GM19239 (cell line): ENCODE measurements around the gene PTPRD.

Experiments used
- DNase-seq: peaks from one replicate; pipeline ENCODE4 v3.0.0; 2011; ENCODE audit warnings: low spot score; ENCODE audit not compliant: insufficient read length
- FAIRE-seq: peaks from 2 replicates; lab custom pipeline; 2011; peaks lifted over from hg19 to GRCh38; lab: Jason Lieb, UNC

PTPRD gene

DNA sequence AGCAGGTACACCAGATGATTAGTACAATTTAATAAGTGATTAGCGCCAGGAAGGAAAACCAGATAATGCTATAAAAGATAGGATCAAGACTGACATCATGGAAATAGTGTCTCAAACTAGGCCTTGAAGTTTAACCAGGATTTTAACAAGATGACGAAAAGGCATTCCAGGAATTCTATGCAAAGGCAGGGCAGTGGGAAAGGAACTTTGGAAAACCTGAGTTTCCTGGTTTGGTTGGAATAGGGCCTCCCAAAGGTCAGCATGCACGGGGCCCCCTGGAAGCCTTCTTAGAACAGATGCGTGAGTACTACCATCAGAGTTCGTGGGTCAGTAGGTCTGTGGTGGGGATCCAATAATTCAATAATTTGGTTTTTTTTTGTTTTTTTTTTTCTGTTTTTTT is 1878.0 kb downstream of the PTPRD start:
- DNase-seq, result no peak
- no peak for FAIRE-seq

DNA sequence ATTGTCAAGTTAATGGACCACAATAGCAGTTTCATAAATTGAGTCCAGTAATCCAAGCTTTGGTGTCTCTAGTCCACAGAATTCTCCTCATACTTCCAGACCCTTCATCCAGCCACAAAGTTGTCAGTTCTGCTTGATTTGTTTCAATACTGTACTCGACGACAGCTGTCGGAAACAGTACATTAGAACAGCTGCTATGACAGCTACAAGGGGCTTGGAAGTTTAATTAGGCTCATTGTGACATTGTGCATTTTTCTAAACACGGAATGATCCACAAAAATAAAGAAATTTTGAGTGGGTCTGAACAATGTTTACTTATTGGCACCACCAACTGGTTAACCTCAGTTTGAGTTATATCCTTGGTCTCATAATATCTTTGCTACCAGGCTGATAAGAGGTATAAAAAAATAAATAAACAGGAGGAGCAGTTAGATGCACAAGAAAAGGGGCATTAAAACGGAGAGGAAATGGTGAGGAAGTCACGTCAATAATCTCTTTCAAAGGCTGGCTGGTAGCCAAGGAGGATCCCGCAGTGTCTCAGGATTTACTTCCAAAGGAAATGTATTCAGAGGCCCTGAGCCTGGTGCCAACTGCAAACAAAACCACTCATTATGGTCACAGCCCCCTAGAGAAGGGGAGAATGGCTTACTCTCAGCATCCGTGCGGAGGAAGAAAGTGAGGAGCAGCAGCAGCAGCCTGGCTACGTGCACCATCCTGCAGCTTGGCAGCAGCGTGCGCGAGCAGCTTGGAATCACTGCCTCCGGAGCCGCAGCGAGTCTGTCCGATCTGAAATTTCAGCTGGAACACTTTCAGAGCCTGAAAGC is 1879.5 kb downstream of the PTPRD start:
- no peak for DNase-seq
- no peak for FAIRE-seq

DNA sequence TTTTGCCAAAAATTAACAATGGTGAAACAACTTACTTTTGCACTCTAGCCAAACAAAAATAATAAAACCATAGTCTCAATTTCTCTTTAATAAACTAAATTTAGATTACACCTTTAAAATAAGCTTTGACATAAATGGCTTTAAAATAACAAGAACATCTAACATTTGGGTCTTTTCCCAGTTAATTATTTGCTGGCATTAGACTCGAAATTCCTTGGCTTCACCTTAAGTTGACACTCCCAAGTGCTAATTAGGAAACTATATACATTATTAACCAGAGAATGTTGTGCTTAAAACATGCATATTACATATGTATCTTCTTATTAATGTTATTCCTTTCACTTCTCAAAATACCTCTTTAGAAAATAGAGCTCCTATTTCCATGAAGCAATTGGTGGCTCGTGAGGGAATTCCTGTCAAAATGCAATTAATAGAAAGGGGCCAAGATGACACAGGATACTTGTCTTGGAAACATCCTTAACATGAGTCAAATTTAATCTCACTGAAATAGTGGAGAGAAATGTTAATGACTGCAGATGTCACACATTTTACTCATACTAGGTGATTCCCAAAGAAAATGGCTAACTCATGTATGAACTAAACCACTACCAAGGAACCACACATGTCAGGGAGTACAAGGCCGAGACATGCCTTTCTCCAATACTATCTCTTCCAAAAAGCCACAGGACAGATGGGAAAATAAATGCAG is 1880.3 kb downstream of the PTPRD start:
- DNase-seq (no peak), FAIRE-seq (no peak)

DNA sequence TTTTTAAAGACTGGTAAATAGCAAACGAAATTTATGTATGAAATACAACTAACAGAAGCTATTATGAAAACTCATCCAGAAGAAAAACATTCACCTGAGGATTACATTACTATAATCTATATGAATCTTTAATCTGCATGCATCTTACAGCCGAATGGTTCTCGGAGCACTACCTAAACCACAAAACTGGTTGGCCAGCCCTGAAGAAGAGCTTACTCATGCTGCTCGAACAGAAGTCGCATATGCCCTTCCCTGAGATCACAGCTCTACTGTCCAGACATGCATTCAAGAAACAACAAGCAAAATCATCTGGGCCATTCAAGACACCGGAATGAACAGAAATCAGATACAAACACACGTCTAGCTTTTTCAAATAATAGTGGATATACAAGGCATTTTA is 1882.2 kb downstream of the PTPRD start:
- FAIRE-seq, result no peak
- no peak for DNase-seq

DNA sequence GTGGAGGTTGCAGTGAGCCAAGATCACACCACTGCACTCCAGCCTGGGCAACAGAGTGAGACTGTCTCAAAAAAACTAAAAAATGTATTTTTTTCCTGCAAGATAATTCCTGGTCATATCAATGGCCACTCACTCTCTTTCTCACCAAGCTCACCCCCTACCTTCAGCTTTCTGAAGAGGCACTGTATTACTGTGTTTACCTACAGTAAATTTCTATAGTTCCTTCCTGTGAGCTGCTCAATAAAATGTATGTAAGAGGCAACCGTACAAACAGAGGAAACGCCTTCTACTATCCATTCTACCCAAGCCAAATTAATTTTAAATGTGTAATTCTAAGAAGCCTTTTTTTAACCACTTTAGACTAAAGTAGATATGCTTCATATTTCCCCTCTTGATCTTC is 1883.9 kb downstream of the PTPRD start:
- DNase-seq (no peak), FAIRE-seq (no peak)

DNA sequence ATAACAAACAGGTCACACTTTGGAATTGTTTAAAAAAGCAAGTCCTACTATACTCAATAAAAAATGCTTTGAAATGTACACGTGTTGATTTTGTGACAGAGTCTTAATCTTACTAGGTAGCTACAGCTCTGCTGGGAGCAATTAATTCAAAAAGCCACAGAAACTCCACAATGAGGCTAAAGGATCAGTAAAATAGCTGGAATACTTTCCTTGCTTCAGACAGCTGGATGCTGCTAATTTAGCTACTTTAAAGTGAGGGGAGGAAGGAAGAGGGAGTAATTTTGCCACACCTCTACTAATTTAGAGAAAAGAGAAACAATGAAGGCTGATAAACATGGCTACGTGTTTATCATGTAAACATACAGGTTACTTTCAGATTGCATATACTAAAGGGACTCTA is 1885.6 kb downstream of the PTPRD start:
- no peak for DNase-seq

DNA sequence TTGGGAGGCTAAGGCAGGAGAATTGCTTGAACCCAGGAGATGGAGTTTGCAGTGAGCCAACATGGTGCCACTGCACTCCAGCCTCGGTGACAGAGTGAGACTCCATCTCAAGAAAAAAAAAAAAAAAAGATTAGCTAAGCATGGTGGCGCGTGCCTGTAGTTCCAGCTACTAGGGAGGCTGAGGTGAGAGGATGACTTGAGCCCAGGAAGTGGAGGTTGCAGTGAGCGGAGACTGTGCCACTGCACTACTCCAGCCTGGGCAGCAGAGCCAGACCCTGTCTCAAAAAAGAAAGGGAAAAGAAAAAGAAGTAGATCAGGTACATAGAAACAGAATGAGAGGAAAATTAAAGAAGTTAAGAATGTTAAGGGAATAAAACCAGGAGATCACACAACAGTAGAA is 1886.1 kb downstream of the PTPRD start:
- FAIRE-seq (no peak), DNase-seq (no peak)

More for the DNA sequence above, 1885.6 kb downstream of the PTPRD start:
- no peak for FAIRE-seq

DNA sequence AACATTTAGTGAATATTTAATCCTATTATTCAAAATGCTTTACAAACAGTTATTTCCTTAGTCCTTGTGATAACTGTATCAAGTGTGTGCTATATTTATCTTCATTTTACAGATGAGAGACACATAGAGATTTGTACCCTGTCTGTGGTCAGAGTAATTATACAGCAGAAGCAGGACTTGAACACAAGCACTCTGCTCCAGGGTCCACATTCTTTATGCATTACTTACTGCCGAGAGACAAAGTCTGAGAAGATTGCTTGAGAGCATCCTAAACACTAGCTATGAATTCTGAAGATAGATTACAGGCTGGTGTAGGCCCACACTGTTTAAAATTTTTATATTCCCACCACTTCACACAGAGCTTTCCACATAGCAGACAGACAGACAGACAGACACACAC is 1887.2 kb downstream of the PTPRD start:
- no peak for FAIRE-seq
- no peak for DNase-seq

DNA sequence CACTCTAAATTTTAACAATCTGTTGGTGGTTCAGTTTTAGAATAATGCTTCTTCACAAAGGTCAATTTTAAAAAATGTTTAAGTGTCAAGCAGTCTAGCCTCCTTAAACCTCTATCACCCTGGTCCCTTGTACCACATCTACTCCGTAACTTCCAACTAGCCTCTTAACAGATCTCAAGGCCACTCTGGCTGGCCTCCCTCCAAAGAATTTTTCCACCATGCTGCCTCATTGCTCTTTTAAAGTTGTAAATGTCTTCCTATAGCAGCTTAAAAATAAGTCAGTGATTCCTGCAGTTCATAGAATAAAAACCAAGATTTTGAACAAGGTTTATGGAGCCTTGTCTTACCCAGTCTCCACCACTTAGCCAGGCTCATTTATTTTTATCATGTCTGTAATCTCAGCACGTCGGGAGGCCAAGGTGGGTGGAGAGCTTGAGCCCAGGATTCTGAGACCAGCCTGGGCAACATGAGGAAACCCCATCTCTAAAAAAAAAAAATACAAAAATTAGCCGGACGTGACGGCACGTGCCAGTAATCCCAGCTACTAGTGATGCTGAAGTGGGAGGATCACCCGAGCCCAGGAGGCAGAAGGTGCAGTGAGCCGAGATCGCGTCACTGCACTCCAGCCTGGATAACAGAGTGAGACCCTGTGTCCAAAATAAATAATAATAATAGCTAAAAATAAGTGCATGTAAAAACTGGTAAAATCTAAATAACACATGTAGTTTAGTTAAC is 1888.4 kb downstream of the PTPRD start:
- DNase-seq (no peak), FAIRE-seq (no peak)

DNA sequence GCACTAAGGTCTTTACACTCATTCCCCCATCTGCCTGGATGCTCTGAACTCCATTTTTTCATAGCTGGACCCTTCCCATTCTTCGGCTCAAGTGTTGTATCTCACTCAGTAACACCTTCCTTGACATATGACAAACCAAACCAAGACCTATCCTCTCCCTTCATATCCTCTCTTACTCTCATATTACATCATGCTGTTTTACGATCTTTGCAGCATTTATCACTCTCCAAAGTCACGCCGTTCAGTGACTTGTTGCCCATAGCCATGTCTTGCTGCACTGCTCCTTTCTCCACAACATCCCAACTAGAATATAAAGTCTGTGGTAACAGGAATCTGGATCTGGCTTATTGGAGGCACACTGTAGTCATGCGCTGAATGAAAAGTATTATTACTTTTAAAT is 1889.6 kb downstream of the PTPRD start:
- DNase-seq (no peak), FAIRE-seq (no peak)

DNA sequence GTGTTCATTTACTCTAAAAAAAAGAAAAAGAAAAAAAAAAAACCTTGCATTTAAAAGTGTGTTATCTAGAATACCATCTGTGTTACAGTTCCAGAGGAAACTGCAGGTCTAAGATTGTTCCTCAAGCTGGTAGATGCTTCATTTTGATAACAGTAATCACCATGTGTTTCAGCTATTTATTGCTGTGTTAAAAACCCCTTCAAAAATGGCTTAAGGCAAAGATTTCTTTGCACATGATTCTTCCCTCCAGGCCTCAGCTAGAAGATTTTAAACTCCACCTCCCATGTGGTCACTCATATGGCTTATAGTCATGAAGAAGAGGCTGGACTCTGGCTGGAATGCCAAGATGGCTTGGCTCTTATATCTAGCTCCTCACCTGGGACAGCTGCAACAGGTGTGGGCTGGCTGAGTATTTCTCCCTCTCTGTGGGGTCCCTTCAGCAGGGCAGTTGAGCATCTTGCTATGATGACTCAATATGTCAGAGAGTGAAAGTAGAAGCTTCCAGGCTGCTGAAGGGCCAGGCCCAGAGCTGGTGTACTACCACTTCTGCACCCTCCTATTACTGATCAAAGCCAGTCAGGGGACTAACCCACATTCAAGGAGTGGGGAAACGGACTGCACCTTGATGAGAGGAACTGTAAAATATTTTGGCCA is 1892.8 kb downstream of the PTPRD start:
- no peak for DNase-seq

DNA sequence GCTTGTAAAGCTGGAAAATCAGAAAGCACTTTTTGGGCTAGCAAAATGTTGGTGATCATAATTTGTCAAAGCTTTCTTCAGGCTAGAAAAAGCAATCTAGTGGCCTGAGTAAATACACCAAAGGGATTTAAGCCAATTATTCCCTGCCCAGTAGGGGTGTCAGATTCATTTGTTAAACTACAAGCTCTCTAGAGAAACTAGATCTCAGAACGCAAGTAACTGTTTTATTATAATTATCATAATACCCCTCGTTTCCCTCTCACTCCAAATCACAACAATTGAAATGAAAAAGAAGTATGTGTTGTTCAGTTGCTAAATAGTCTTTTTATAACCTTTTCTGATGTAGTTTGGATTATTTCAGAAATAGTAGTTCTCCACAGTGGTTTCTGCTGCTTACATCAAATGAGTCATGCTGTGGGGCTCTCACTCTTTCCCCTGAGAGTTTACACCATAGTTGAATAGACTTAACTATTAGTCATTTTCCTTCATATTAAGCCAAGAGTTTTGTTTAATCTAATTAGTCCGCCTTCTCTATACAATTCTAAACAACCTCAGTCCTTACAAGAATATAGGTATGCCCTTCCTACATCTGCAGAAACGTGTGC is 1894.6 kb downstream of the PTPRD start:
- no peak for FAIRE-seq
- no peak for DNase-seq

More for the DNA sequence above, 1892.8 kb downstream of the PTPRD start:
- FAIRE-seq, result no peak

DNA sequence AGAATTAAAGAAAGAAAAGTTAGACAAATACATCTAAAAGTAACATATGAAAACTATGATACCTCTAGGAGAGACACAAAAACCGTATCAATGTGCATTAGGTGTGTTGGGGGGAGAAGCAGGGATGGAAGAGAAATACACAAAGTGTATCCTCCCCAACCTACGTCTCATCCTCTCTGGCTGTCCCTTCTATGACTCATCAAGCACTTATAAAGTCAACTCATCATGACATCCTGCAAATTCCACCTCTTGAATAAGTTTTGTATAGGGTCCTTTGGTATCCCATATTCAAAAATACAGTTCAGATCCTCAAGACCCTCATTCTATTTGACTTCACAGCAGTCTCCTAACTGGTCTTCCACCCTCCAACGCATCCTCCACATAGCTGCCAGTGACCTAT is 1895.7 kb downstream of the PTPRD start:
- DNase-seq (no peak), FAIRE-seq (no peak)

DNA sequence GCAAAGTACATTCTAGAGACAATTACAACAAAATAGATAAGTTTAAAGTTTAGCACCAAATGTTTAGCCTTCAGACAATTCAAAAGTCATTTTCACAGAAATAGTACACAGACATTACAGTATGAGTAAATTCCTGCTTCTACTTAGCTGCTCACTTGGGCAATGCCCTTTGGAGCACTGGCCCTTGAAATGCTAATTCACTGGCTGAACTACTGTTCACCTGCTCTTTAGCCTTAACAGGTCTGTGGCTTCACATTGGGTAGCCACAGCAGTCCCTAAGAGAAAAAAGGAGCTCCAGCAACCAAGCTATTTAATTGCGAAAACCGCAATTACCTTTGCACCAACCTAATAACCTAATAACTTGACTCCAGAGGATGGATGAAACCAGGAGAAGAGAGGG is 1897.0 kb downstream of the PTPRD start:
- no peak for FAIRE-seq
- no peak for DNase-seq

DNA sequence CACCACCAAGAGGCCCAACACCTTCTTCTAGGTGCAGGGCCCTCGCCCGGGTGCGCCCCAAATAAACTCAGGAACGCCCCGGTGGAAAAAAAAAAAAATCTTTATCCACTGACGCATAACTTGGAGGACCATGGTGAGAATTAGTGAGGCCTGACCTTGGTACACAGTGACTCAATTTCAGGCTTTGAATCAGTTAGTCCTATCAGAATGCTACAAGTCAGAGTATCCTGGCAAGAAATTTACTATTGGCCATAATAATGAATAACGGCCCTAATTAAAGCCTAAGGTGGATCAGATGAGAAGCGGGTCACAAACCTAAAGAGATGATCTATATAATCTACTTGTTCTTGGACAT is 1899.0 kb downstream of the PTPRD start:
- DNase-seq, result no peak
- no peak for FAIRE-seq

DNA sequence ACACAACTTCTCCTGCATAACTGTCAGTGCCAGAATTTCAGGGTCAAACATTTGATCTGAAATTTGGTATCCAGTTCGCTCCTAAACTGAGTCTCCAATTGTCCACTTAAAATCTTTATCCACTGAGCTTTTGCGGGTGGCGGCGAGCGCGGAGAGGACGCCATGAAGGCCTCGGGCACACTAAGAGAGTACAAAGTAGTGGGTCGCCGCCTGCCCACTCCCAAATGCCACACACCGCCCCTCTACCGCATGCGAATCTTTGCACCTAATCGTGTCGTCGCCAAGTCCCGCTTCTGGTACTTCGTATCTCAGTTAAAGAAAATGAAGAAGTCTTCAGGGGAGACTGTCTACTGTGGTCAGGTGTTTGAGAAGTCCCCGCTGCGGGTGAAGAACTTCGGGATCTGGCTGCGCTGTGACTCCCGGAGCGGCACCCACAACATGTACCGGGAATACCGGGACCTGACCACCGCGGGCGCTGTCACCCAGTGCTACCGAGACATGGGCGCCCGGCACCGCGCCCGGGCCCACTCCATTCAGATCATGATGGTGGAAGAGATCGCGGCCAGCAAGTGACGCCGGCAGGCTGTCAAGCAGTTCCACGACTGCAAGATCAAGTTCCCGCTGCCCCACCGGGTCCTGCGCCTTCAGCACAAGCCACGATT is 1899.5 kb downstream of the PTPRD start:
- no peak for DNase-seq
- FAIRE-seq, result no peak

DNA sequence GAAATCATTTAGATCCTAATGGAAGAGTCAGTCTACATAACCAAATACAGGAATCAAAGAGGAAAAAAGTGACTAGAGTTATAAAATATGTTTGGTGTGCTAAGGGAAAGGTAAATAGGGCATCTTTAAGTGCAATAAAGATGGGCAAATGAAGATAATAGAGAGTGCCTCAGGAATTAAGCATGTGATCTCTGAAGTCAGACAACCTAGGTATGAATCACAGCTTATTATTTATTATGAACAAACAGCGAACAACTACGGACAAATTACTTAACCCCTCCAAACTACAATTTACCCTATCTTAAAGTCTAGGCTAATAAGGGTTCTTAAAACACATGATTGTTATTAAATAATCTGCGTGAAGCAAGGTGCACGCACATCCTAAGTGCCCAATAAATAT is 1903.1 kb downstream of the PTPRD start:
- DNase-seq (no peak), FAIRE-seq (no peak)

DNA sequence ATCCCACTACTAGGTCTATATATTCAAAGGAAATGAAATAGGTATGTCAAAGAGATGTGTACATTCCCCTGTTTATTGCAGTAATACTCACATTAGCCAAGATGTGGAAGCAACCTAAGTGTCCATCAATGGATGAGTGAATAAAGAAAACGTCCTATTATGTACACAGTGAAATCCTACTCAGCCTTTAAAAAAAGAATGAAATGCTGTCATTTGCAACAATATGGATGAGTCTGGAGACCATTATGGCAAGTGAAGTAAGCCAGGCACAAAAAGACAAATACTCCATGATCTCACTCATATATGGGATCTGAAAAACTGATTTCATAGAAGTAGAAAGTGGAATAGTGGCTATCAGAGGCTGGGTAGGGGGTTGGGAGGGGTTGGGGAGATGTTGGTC is 1904.1 kb downstream of the PTPRD start:
- no peak for FAIRE-seq
- no peak for DNase-seq

DNA sequence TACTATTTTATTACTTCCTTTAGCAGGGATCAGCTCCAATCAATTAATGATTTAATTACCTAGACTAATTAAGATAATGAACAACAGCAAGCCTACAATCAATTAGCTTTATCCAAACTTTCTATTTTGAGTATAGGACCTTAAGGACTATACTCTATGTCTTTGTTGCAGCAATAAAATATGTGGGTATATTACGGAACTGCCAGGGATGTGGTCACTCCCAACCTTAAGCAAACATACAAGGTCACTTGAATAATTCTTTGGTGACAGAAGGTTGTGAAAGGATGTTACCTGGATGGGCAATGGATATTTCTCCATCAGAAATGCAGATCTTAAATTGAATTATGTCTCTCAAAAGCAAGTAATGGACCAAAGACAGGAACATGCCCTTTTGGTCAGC is 1905.8 kb downstream of the PTPRD start:
- no peak for DNase-seq
- FAIRE-seq, result no peak

DNA sequence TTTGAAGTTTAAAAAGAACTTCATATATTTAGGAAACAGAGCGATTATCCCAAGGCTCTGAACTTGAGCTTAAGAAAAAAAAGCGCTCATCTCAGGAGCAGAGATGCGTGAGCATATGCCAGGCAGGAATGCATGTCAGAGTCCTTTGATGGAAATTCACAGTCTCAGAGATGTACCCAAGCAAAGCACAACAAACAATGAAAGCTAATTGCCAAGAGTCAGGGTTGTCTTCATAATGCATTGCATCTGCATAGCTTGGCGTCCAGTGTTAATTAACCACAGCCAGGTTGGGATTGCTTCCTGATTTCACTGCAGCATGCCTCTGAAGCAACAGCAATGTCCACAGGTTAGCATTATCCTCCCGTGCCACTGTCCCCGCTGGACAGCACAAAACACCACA is 1906.3 kb downstream of the PTPRD start:
- DNase-seq (no peak), FAIRE-seq (no peak)
